ENCODE measurements around the gene CD276.

DNA sequence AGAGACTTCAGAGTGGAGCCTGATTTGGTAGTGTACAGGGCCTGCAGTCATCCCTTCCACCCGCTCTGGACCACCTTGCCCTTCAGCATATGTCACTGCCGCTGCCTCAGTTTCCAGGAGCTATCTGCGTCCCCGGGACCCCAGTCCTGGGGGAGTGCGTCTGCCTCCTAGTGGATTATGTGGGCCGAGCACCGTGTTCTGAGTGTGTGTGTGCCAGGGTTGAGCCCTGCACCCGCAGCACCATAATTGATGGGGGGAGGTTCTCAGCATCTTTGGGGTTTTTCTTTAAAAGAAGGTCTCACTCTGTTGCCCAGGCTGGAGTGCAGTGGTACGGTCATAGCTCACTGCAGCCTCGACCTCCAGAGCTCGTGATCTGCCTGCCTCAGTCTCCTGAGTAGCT lies 33.6 kb downstream of the CD276 start:
- TF ChIP-seq POLR2A (IDR thresholded peaks at IDR 0.05) = no peak
- TF ChIP-seq CTCF (IDR thresholded peaks at IDR 0.05) = peak in 1 of 5 experiments; percentile 10
- no peak for TF ChIP-seq EP300 (IDR thresholded peaks at IDR 0.05)
